GM23338 (cell line): ENCODE measurements around the gene DAP3. TPM values are rescaled to one million over a fixed set of nuclear protein-coding genes. Genes with fewer than 3 reads are reported as not detected.
"Not testable (repeated sequence)": the region's sequence is repeated elsewhere in the genome, so short reads cannot be mapped to it uniquely, and the experiment has no call there.

Experiments used
- ATAC-seq: fragments of 200-7000 bp; cut with Tn5 transposase; 3 replicates; pipeline ENCODE4 v1.9.1; 2020
- DNase-seq: peaks from one replicate; pipeline ENCODE4 v3.0.0-alpha.2; 2015; ENCODE audit warnings: low spot score
- H2AFZ ChIP-seq: fragments of 200-600 bp; sonication (generic); 2 replicates; pipeline ENCODE4 v1.8.0; 2016; ENCODE audit warnings: antibody characterized with exemption, mild to moderate bottlenecking, moderate library complexity
- H3F3A ChIP-seq: fragments of 200-600 bp; sonication (generic); replicated peaks from 2 replicates; pipeline ENCODE4 v1.8.0; 2017; ENCODE audit warnings: antibody characterized with exemption, mixed run types, low read depth
- H3K27ac ChIP-seq: fragments of 200-600 bp; sonication (generic); 2 replicates; pipeline ENCODE4 v1.6.1; 2016; ENCODE audit warnings: low read depth
- H3K27me3 ChIP-seq: fragments of 200-600 bp; sonication (generic); 2 replicates; pipeline ENCODE4 v1.8.0; 2016; ENCODE audit warnings: mild to moderate bottlenecking, mixed run types, moderate library complexity; ENCODE audit not compliant: insufficient read depth
- H3K36me3 ChIP-seq: fragments of 200-600 bp; sonication (generic); 2 replicates; pipeline ENCODE4 v1.8.0; 2016; ENCODE audit warnings: mild to moderate bottlenecking; ENCODE audit not compliant: insufficient read depth
- H3K4me1 ChIP-seq: fragments of 200-600 bp; sonication (generic); 2 replicates; pipeline ENCODE4 v1.8.0; 2016; ENCODE audit warnings: mild to moderate bottlenecking, moderate library complexity; ENCODE audit not compliant: insufficient read depth
- H3K4me2 ChIP-seq: fragments of 200-600 bp; sonication (generic); 2 replicates; pipeline ENCODE4 v1.7.1; 2017; ENCODE audit warnings: mixed run types
- H3K4me3 ChIP-seq: fragments of 200-600 bp; sonication (generic); 2 replicates; pipeline ENCODE4 v1.6.1; 2016; ENCODE audit warnings: mixed run types
- H3K79me2 ChIP-seq: fragments of 200-600 bp; sonication (generic); replicated peaks from 2 replicates; pipeline ENCODE4 v1.8.0; 2017; ENCODE audit warnings: mild to moderate bottlenecking; ENCODE audit not compliant: insufficient read depth
- H3K9me2 ChIP-seq: fragments of 200-600 bp; sonication (generic); 2 replicates; pipeline ENCODE4 v1.8.0; 2017; ENCODE audit not compliant: insufficient read depth
- H4K20me1 ChIP-seq: fragments of 200-600 bp; sonication (generic); replicated peaks from 2 replicates; pipeline ENCODE4 v1.8.0; 2017; ENCODE audit warnings: mild to moderate bottlenecking; ENCODE audit not compliant: insufficient read depth
- H3K27ac Mint-ChIP-seq: 2 replicates; pipeline ENCODE4 v1.8.0; 2020; ENCODE audit warnings: inconsistent platforms, mild to moderate bottlenecking, moderate library complexity, mixed read lengths
- H3K27me3 Mint-ChIP-seq: 3 replicates; pipeline ENCODE4 v1.8.0; 2022; ENCODE audit warnings: low read depth, mild to moderate bottlenecking, moderate library complexity, mixed read lengths, inconsistent platforms; ENCODE audit not compliant: insufficient read depth, poor library complexity
- H3K36me3 Mint-ChIP-seq: 3 replicates; pipeline ENCODE4 v1.8.0; 2021; ENCODE audit warnings: low read depth, mild to moderate bottlenecking, inconsistent platforms, moderate library complexity, mixed read lengths
- H3K4me1 Mint-ChIP-seq: 3 replicates; pipeline ENCODE4 v1.8.0; 2020; ENCODE audit warnings: mild to moderate bottlenecking, inconsistent platforms, mixed read lengths
- H3K4me3 Mint-ChIP-seq: 3 replicates; pipeline ENCODE4 v1.8.0; 2021; ENCODE audit warnings: moderate library complexity, mild to moderate bottlenecking, inconsistent platforms, mixed read lengths
- H3K9me3 Mint-ChIP-seq: 3 replicates; pipeline ENCODE4 v1.8.0; 2020; ENCODE audit warnings: moderate library complexity, mild to moderate bottlenecking, inconsistent platforms, mixed read lengths
- CREB1 ChIP-seq: fragments of 250-450 bp; sonication (Bioruptor Pico); IDR thresholded peaks from 2 replicates; pipeline ENCODE4 v1.5.0; 2020; ENCODE audit warnings: low read depth, mild to moderate bottlenecking, moderate library complexity
- CTCF ChIP-seq, 2 experiments: fragments of 200-600 bp in 1 of 2; sonication (generic) in 1 of 2; conservative IDR thresholded peaks; 2 replicates each; pipeline versions ENCODE4 v1.5.1 to v1.6.1; 2016 to 2017; ENCODE audit warnings: antibody characterized with exemption in 2 of 2, low read depth in 2 of 2, mild to moderate bottlenecking in 2 of 2, moderate library complexity in 1 of 2
- ETS1 ChIP-seq: IDR thresholded peaks from 2 replicates; pipeline ENCODE4 v1.6.1; 2016; ENCODE audit warnings: antibody characterized with exemption
- EZH2 ChIP-seq: fragments of 200-600 bp; sonication (generic); IDR thresholded peaks from one replicate; pipeline ENCODE4 v1.8.0; 2017; ENCODE audit warnings: antibody characterized with exemption, mild to moderate bottlenecking, low read depth; ENCODE audit not compliant: unreplicated experiment
- EZH2phosphoT487 ChIP-seq: fragments of 200-600 bp; sonication (generic); IDR thresholded peaks from one replicate; pipeline ENCODE4 v1.8.1; 2018; ENCODE audit warnings: antibody characterized with exemption; ENCODE audit not compliant: unreplicated experiment
- JUNB ChIP-seq: IDR thresholded peaks from one replicate; pipeline ENCODE4 v1.6.1; 2016; ENCODE audit warnings: antibody characterized with exemption; ENCODE audit not compliant: unreplicated experiment
- NANOG ChIP-seq: IDR thresholded peaks from 2 replicates; pipeline ENCODE4 v1.6.1; 2016; ENCODE audit warnings: antibody characterized with exemption, borderline replicate concordance
- POLR2AphosphoS5 ChIP-seq: IDR thresholded peaks from 2 replicates; pipeline ENCODE4 v1.6.1; 2016; ENCODE audit warnings: antibody characterized with exemption, low read depth
- STAT1 ChIP-seq: IDR thresholded peaks from one replicate; pipeline ENCODE4 v1.6.1; 2016; ENCODE audit warnings: antibody characterized with exemption; ENCODE audit not compliant: unreplicated experiment
- ZNF114 ChIP-seq: fragments of 250-450 bp; sonication (Bioruptor Pico); IDR thresholded peaks from 2 replicates; pipeline ENCODE4 v1.5.0; 2020; ENCODE audit warnings: mild to moderate bottlenecking, moderate library complexity
- ZNF331 ChIP-seq: fragments of 250-450 bp; sonication (Bioruptor Pico); IDR thresholded peaks from 2 replicates; pipeline ENCODE4 v1.5.0; 2020; ENCODE audit warnings: low read depth, mild to moderate bottlenecking, moderate library complexity
- polyA plus RNA-seq: library from polyadenylated mRNA; unstranded; fragments of >200 nt; fragmentation: Nextera tagmentation; extraction: Ambion mirVana; gene quantifications from 2 replicates; pipeline ENCODE4 v1.2.1, GENCODE V29; 2016
- total RNA-seq: library from RNA; depleted of rRNA; stranded (reverse); fragments of >200 nt; shearing (Covaris generic); gene quantifications from 2 replicates; pipeline ENCODE4 v1.2.3, GENCODE V29; 2014

DAP3 gene
- total and polyA plus RNA-seq, 2 experiments from 2014 or later: 89.8 to 90.1 TPM

GRCh38 chr1:155703216-155703615, 14.3 kb downstream of the DAP3 start:
- no peaks in the 10 kb centered on the region; the same call in 1 of the 2 replicates for H3F3A ChIP-seq
- TF ChIP-seq ETS1 (no peak), CTCF (conservative IDR thresholded peaks at IDR 0.05; ENCODE audit: low read depth in 2 of 2) (no peak), STAT1 (no peak), EZH2phosphoT487 (no peak), ZNF114 (CRISPR knock-in tag) (no peak), JUNB (no peak), EZH2 (no peak), POLR2AphosphoS5 (no peak)
- H3K36me3 ChIP-seq: no peaks in the 10 kb centered on the region
- H4K20me1 ChIP-seq: peaks cover 5% of the 10 kb centered on the region; the same call in 1 of the 2 replicates
- Mint-ChIP-seq H3K27ac (no peak overlapping the region), H3K4me1 (peaks cover 7% of the 10 kb centered on the region), H3K27me3 (no peaks in the 10 kb centered on the region), H3K9me3 (peaks cover 14% of the 10 kb centered on the region), H3K36me3 (peaks cover 30% of the 10 kb centered on the region), H3K4me3 (no peak overlapping the region)
- peaks cover 8% of the 10 kb centered on the region; the same call in 1 of the 2 replicates for H3K4me1 ChIP-seq
- H3K27ac ChIP-seq: no peak overlapping the region
- H3K9me2 ChIP-seq: no peaks in the 10 kb centered on the region
- H3K79me2 ChIP-seq: peaks cover 88% of the 10 kb centered on the region
- H2AFZ ChIP-seq: no peak overlapping the region
- DNase-seq (no peak), ATAC-seq (no peak)
- no peaks in the 10 kb centered on the region for H3K27me3 ChIP-seq
- no peak overlapping the region for H3K4me2 ChIP-seq
- H3K4me3 ChIP-seq: no peak overlapping the region

- not testable (repeated sequence) for H3K27me3 Mint-ChIP-seq, H3K4me3 Mint-ChIP-seq, H4K20me1 ChIP-seq, H3K4me1 ChIP-seq, H3K27ac Mint-ChIP-seq, H3K9me2 ChIP-seq, ATAC-seq, H3K4me3 ChIP-seq, H3K27ac ChIP-seq, DNase-seq, H3K27me3 ChIP-seq, H2AFZ ChIP-seq, H3K36me3 ChIP-seq, H3K4me1 Mint-ChIP-seq, H3F3A ChIP-seq, H3K4me2 ChIP-seq
- Mint-ChIP-seq H3K36me3 (peaks cover 27% of the 10 kb centered on the region), H3K9me3 (peaks cover 12% of the 10 kb centered on the region)
- peaks cover 87% of the 10 kb centered on the region for H3K79me2 ChIP-seq
Measured at GRCh38 chr1:155704414-155704813, 15.5 kb downstream of the DAP3 start.

GRCh38 chr1:155706139-155706538, 17.2 kb downstream of the DAP3 start:
- no peaks in the 10 kb centered on the region for H3K4me1 Mint-ChIP-seq
- Histone ChIP-seq H3K27me3 (no peaks in the 10 kb centered on the region), H3K79me2 (peaks cover 82% of the 10 kb centered on the region), H3F3A (no peaks in the 10 kb centered on the region), H3K4me3 (no peak overlapping the region), H3K9me2 (no peaks in the 10 kb centered on the region), H3K36me3 (peaks cover 8% of the 10 kb centered on the region; the same call in 1 of the 2 replicates), H2AFZ (no peak overlapping the region), H3K4me2 (no peak overlapping the region), H3K27ac (no peak overlapping the region), H3K4me1 (no peaks in the 10 kb centered on the region), H4K20me1 (peaks cover 10% of the 10 kb centered on the region; the same call in 1 of the 2 replicates)
- peaks cover 4% of the 10 kb centered on the region; the same call in 1 of the 3 replicates for H3K9me3 Mint-ChIP-seq
- H3K4me3 Mint-ChIP-seq: no peak overlapping the region
- H3K27me3 Mint-ChIP-seq: no peaks in the 10 kb centered on the region
- peaks cover 29% of the 10 kb centered on the region; the same call in 2 of the 3 replicates for H3K36me3 Mint-ChIP-seq
- ATAC-seq (no peak), DNase-seq (no peak)
- no peak overlapping the region for H3K27ac Mint-ChIP-seq
- TF ChIP-seq CREB1 (CRISPR knock-in tag) (no peak), EZH2 (no peak), ZNF331 (CRISPR knock-in tag) (no peak), CTCF (conservative IDR thresholded peaks at IDR 0.05; ENCODE audit: low read depth in 2 of 2) (no peak), STAT1 (no peak), EZH2phosphoT487 (no peak), ZNF114 (CRISPR knock-in tag) (no peak), JUNB (no peak), ETS1 (no peak), NANOG (no peak)
